ENCODE results near the gene PRPF19. TPM values are rescaled to one million over a fixed set of nuclear protein-coding genes. Genes with fewer than 3 reads are reported as not detected.

Gene PRPF19
- total and polyA plus RNA-seq, 2 of the 13 experiments (the other 11 are each of a cell fraction or from before 2014, with no cell fraction given): 27.4 to 91.1 TPM

GRCh38 chr11:60910281-60910687 is 3.9 kb upstream of the PRPF19 start (continued):
- no peak for TF ChIP-seq CEBPZ (IDR thresholded peaks at IDR 0.05; ENCODE audit: low read length)
- TF ChIP-seq TIGD3 (CRISPR knock-in tag; IDR thresholded peaks at IDR 0.05; ENCODE audit: borderline replicate concordance): no peak
- TF ChIP-seq MTA3 (CRISPR knock-in tag; IDR thresholded peaks at IDR 0.05): no peak
- TF ChIP-seq PREB (CRISPR knock-in tag; IDR thresholded peaks at IDR 0.05): no peak
- TF ChIP-seq PLRG1 (conservative IDR thresholded peaks at IDR 0.05): no peak
- TF ChIP-seq FIP1L1 (IDR thresholded peaks at IDR 0.05; ENCODE audit: borderline replicate concordance, insufficient read depth, low read depth, low read length): no peak
- no peak for TF ChIP-seq TP53 (CRISPR knock-in tag; conservative IDR thresholded peaks at IDR 0.05)
- TF ChIP-seq RARG (CRISPR knock-in tag; IDR thresholded peaks at IDR 0.05; ENCODE audit: low read depth): no peak
- no peak for TF ChIP-seq ZNF407 (CRISPR knock-in tag; IDR thresholded peaks at IDR 0.05; ENCODE audit: not compliant biosample characterization)
- no peak for TF ChIP-seq ZNF850 (CRISPR knock-in tag; conservative IDR thresholded peaks at IDR 0.05)
- no peak for TF ChIP-seq PAF1 (CRISPR knock-in tag; IDR thresholded peaks at IDR 0.05)

Data from HepG2 (cell line).